Mucosa of descending colon (tissue), 3 donors: ENCODE measurements around the gene CHST11. TPM values are rescaled to one million over a fixed set of nuclear protein-coding genes. Genes with fewer than 3 reads are reported as not detected.

ENCODE experiments used
- ATAC-seq: fragments of 200-7000 bp; cut with Tn5 transposase; one replicate; pipeline ENCODE4 v1.9.1; 2020; ENCODE audit warnings: mild to moderate bottlenecking, moderate library complexity
- DNase-seq, 3 donors: peaks; one replicate each; pipeline ENCODE4 v3.0.0-alpha.2; 2020
- H3K36me3 ChIP-seq: fragments of 200-600 bp; one replicate; pipeline ENCODE4 v1.8.0; 2021; ENCODE audit warnings: low read depth, mild to moderate bottlenecking
- H3K4me1 ChIP-seq: fragments of 200-600 bp; one replicate; pipeline ENCODE4 v1.8.0; 2021; ENCODE audit warnings: low read depth, mild to moderate bottlenecking
- H3K4me3 ChIP-seq: fragments of 200-600 bp; one replicate; pipeline ENCODE4 v1.8.0; 2021; ENCODE audit warnings: mild to moderate bottlenecking
- H3K9me3 ChIP-seq: fragments of 200-600 bp; one replicate; pipeline ENCODE4 v1.8.0; 2021; ENCODE audit warnings: mild to moderate bottlenecking
- intact Hi-C, 2 donors: fragments of 100-400 bp; cut with DNase I in 1 of 2; cut with micrococcal nuclease in 1 of 2; formaldehyde crosslinking; loops; one replicate each; pipeline versions ENCODE4 v1.11.0 to v1.11.1; 2022; cut with DNase I, micrococcal nuclease
- total RNA-seq, 3 donors: library from RNA; stranded (reverse); fragmentation: NEBNext Ultra II Directional in 2 of 3; extraction: Animal tissue kit (Norgen Biotek cat#: 25700) in 2 of 3; gene quantifications; one replicate each; pipeline versions ENCODE4 v1.2.1 to v1.2.4, GENCODE V29; 2021 to 2023
- TF ChIP-seq, protein P1 (sequence below): fragments of 200-600 bp; IDR thresholded peaks from one replicate; pipeline ENCODE4 v1.8.0; 2022; ENCODE audit warnings: antibody characterized with exemption, mild to moderate bottlenecking
- donor health status: DM: no; HTN: no; CAD: no; lungs with moderate emphysema.
- donor health status: DM: no; HTN: no; CAD: no.
- donor health status: DM: no; HTN: yes; CAD: no.

The CHST11 gene
- total RNA-seq, 3 donors from 2014 or later, result 3.3 to 15.2 (median 6.6) TPM

- no peaks in the 10 kb centered on the region for H3K9me3 ChIP-seq
- H3K4me3 ChIP-seq, result no peak overlapping the region
- TF ChIP-seq, protein P1, sequence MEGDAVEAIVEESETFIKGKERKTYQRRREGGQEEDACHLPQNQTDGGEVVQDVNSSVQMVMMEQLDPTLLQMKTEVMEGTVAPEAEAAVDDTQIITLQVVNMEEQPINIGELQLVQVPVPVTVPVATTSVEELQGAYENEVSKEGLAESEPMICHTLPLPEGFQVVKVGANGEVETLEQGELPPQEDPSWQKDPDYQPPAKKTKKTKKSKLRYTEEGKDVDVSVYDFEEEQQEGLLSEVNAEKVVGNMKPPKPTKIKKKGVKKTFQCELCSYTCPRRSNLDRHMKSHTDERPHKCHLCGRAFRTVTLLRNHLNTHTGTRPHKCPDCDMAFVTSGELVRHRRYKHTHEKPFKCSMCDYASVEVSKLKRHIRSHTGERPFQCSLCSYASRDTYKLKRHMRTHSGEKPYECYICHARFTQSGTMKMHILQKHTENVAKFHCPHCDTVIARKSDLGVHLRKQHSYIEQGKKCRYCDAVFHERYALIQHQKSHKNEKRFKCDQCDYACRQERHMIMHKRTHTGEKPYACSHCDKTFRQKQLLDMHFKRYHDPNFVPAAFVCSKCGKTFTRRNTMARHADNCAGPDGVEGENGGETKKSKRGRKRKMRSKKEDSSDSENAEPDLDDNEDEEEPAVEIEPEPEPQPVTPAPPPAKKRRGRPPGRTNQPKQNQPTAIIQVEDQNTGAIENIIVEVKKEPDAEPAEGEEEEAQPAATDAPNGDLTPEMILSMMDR, result no peak
- peaks cover 5% of the 10 kb centered on the region for H3K4me1 ChIP-seq
- DNase-seq (no peak), ATAC-seq (no peak)
- intact Hi-C loops, result no loop called here
- no peaks in the 10 kb centered on the region for H3K36me3 ChIP-seq
Observed at GRCh38 chr12:104602896-104603295, 146.1 kb downstream of the CHST11 start.

DNA sequence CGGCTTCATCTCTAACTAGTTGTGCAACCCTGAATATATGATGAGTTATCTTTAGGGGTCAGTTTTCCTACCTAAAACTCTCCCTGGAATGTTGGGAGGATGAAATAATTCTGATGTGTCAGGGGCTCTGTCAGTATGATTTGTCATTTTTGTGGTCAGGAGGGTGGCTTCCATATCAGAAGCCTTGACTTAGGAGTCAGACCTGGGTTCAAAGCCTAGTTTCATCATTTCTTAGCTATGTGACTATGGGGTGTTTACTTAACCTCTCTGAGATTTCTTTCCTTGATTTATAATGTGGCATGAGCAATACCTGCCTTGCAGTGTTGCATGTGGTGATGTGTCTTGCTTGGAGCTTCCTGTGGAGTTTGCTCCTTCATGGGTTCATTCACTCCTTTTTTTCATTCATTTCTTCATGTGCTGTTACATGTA lies 146.8 kb downstream of the CHST11 start:
- ATAC-seq, result no peak
- Histone ChIP-seq H3K4me1 (peaks cover 5% of the 10 kb centered on the region), H3K36me3 (no peaks in the 10 kb centered on the region), H3K4me3 (no peak overlapping the region), H3K9me3 (no peaks in the 10 kb centered on the region)
- intact Hi-C loops, result no loop called here
- TF ChIP-seq, protein P1, result no peak
- no peak for DNase-seq

- no peaks in the 10 kb centered on the region for H3K36me3 ChIP-seq
- TF ChIP-seq, protein P1, result no peak
- H3K4me3 ChIP-seq, result no peak overlapping the region
- intact Hi-C loops, result no loop called here
- DNase-seq (peak; percentile 30 to 60 (median 38)), ATAC-seq (peak; percentile 79)
- H3K9me3 ChIP-seq, result no peaks in the 10 kb centered on the region
- H3K4me1 ChIP-seq, result peaks cover 5% of the 10 kb centered on the region
Observed at GRCh38 chr12:104604070-104604994, 147.6 kb downstream of the CHST11 start.

GRCh38 chr12:104604995-104605675 lies 148.4 kb downstream of the CHST11 start:
- H3K4me3 ChIP-seq, result no peak overlapping the region
- H3K4me1 ChIP-seq, result peaks cover 5% of the 10 kb centered on the region
- ATAC-seq (no peak), DNase-seq (no peak)
- TF ChIP-seq, protein P1, result no peak
- H3K36me3 ChIP-seq, result no peaks in the 10 kb centered on the region
- intact Hi-C loops, result no loop called here
- no peaks in the 10 kb centered on the region for H3K9me3 ChIP-seq

DNA sequence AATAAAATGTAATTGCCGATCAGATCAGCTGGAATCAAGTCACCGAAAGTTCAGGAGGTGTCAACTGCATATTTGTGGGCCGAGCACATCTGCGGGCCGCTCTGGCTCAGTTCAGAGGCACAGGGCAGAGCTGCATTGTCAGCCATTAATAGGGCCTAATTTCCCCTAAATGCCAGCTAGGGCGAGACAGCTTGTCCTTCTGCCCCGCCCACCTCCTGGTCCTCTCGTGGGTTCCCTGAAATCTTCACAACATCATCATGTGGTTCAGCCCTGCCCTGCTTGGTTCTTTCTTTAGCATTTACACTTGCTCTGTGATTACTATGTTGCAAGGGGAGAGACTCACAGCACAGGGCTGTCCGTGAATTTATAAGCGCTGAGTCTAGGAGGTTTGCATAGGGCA lies 148.9 kb downstream of the CHST11 start:
- intact Hi-C loops, result no loop called here
- Histone ChIP-seq H3K9me3 (no peaks in the 10 kb centered on the region), H3K36me3 (no peaks in the 10 kb centered on the region), H3K4me1 (peaks cover 5% of the 10 kb centered on the region), H3K4me3 (no peak overlapping the region)
- peak; percentile 25 for ATAC-seq
- TF ChIP-seq, protein P1, result no peak
- peak; percentile 18 to 69 (median 29) for DNase-seq
